ENCODE results near the gene STOM.

GRCh38 chr9:121390372-121390771, 20.3 kb upstream of the STOM start:
- TF ChIP-seq REST (IDR thresholded peaks at IDR 0.05; ENCODE audit: low read depth, low read length) (no peak), CTCF (IDR thresholded peaks at IDR 0.05) (no peak), POLR2AphosphoS5 (IDR thresholded peaks at IDR 0.05; ENCODE audit: low read depth, low read length) (no peak), RFX5 (IDR thresholded peaks at IDR 0.05; ENCODE audit: low read length) (no peak)
